Stimulated activated CD4-positive, alpha-beta T cell treated with anti-CD3 and anti-CD28 coated beads, TNF-alpha, amount 100 ng/mL, for 48 hours (primary cell): Measurements from ENCODE around the gene CAND1.

Experiments
- DNase-seq, 3 donors: peaks; one replicate each; pipeline ENCODE4 v3.0.0-alpha.2; 2020; ENCODE audit warnings: low read depth in 3 of 3

CAND1 gene

DNA sequence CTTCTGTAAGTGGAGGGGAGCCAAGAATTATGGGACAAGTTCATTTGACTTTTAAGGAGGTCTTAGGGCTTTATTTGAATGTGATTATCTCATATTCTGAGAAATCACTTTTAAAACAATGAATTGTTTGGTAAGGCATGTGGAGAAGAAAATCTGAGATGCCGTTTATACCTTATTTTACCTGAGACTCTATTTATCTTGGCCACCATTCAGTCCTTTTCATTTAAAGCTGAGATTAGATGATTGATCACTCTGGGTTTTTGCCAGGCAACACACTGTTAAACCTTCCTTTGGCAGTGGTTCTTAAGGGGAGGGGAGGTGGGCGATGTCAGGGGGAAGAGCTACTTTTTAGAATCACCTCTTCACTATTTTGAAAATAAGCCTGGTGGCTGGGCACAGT, 11.4 kb downstream of the CAND1 start:
- no peak for DNase-seq

DNA sequence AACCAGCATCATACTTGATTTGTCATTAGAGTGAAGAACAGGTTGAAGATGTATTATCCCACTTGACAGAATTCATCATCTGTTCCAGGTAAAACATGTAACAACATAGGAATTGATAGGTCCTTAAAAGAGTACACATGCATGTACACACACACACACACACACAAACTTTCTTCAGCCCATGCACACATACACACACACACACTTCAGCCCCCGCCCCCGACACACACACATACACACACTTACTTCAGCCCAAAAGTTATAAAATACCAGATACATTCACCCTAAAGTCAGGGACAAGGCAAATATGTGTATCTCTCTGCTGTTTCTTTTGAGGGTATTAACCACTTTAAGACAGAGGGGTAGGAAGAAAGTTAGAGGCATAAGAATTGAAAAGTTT, 15.4 kb downstream of the CAND1 start:
- no peak for DNase-seq

GRCh38 chr12:67286257-67286656, 17.1 kb downstream of the CAND1 start:
- DNase-seq, result no peak

- no peak for DNase-seq
Measured at GRCh38 chr12:67287311-67287710, 18.2 kb downstream of the CAND1 start.

DNA sequence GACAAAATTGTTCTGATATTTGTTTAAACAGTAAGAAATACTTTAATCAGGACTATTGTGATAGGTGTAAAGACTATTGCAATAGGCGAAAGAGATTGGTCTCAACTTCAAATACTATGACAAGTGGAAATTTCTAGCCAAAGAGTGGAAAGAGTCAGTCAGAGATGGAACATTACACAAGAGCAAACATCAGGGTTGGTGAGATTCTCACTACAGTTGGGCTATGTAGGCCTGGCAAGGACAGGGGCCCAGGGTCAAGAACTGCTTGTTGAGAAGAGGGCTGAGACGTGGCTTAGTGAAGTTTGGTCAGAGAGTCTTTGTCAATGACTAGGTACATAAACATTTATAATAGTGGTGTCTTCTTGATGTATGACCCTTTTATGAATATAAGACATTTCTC, 19.4 kb downstream of the CAND1 start:
- DNase-seq, result no peak

GRCh38 chr12:67290378-67290777, 21.2 kb downstream of the CAND1 start:
- no peak for DNase-seq

- DNase-seq, result no peak
Measured at GRCh38 chr12:67299526-67299925, 30.4 kb downstream of the CAND1 start.

DNA sequence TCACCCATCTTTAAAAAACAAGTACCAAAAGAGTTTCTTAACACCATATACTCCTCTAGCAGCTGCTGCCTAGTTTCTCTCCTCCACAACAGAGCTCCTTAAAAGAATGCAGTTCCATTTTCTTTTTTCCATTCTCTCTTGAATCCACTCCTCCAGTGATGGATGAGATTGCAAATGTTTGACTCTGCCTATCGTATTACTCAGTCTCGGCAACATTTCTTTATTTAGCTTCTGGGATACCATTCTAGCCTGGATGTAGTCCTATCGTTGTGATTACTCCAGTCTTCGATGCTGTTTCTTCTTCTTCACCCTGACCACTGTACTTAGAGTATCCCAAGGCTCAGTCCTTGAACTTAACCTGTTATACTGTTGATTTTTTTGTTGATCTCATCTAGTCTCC, 30.8 kb downstream of the CAND1 start:
- no peak for DNase-seq

- DNase-seq, result no peak
Measured at GRCh38 chr12:67302162-67302561, 33.0 kb downstream of the CAND1 start.

GRCh38 chr12:67305544-67305943, 36.4 kb downstream of the CAND1 start:
- no peak for DNase-seq

- DNase-seq, result no peak
Measured at GRCh38 chr12:67306712-67307111, 37.6 kb downstream of the CAND1 start.

GRCh38 chr12:67315661-67316060, 46.5 kb downstream of the CAND1 start:
- DNase-seq, result no peak

DNA sequence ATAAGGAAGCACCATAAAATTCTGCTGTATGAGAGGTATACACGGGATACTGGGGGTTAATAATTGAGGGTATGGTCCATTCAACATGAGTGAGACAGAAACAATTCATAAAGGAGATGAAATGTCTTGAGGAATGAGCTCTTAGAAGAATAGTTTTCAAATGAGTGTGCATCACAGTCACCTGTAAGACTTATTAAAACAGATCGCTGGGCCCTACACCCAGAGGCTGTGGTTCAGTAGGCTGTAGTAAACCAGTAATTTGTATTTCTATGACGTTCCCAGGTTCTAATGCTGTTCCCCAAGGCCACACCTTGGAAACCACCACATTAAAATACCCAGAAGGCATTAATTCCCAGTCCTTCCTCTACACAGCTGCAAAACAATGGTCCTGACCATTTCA, 49.6 kb downstream of the CAND1 start:
- no peak for DNase-seq

DNA sequence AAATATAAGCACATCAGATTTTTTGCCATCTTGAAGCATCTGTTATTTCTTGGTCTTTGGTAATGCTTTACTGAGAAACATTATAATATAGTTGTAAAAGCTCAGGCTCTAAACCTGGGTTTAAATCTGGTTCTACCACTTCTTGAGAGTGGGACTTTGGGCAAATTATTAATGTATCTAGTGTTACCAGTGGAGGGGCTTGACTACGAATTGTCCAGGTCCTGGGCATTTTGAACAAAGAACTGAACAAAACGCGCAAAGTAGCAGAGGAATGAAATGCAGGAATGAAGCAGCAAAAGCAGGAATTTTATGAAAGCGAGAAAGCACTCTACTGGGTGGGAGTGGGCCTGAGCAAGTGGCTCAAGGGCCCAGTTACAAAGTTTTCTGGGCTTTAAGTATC, 50.8 kb downstream of the CAND1 start:
- DNase-seq, result no peak

- no peak for DNase-seq
Measured at GRCh38 chr12:67320614-67321295, 51.6 kb downstream of the CAND1 start.

- DNase-seq, result no peak
Measured at GRCh38 chr12:67322580-67322979, 53.4 kb downstream of the CAND1 start.

GRCh38 chr12:67323007-67323406, 53.8 kb downstream of the CAND1 start:
- DNase-seq, result no peak

GRCh38 chr12:67326637-67327036, 57.5 kb downstream of the CAND1 start:
- DNase-seq, result no peak

- no peak for DNase-seq
Measured at GRCh38 chr12:67327466-67327865, 58.3 kb downstream of the CAND1 start.

- no peak for DNase-seq
Measured at GRCh38 chr12:67331123-67331522, 62.0 kb downstream of the CAND1 start.

DNA sequence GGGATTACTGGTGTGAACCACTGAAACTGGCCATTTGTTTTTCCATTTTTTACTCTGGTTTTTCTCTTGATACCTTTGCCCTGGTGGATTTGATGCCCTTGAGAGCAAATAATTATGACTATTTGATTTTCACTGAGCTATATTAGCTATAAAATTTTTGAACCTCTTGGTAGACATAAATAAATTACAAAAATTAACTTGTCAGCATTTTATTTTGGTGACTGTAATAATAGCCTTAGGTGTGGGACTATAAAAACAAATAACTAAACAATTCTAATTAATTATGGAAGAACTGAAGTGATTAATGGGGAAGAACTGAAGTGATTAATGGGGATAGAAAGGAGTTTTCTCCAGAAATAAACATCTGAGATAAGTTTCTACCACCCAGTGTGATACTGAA, 62.7 kb downstream of the CAND1 start:
- no peak for DNase-seq

DNA sequence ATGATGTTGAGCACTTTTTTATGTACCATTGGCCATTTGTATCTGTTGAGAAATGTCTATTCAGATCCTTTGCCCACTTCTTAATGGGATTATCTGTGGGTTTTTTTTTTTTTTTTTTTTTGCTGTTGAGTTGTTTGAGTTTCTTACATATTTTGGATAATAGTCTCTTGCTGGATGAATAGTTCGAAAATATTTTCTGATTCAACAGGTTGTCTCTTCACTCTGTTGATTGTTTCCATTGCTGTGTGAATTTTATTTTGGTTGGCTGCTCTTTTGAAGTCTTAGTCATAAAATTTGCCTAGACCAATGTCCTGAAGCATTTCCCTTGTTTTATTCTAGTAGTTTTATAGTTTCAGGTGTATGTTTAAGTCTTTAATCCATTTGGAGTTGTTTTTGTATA, 64.5 kb downstream of the CAND1 start:
- DNase-seq, result no peak

- DNase-seq, result no peak
Measured at GRCh38 chr12:67338426-67338825, 69.3 kb downstream of the CAND1 start.

DNA sequence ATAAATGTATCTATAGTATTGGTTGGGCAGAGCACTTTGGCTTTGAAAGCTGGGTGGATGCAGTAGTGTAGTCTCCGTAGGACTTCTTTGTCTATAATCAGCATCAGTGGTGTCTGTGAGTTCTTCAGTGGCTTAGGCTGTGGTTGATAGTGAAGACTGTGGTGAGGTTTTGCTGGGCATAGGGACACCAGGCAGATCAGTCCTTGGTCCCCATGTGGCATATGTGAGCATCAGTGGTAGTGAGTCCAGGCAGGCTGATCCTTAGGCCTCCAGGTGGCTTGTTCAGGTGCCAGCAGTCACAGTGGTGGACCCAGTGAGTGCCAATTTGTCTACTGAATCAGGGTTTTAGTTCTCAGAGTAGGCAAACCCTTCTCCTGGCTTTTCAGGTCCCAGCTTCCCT, 70.4 kb downstream of the CAND1 start:
- DNase-seq, result no peak
